GM18498 (cell line): ENCODE data around the gene PRKAR1B.

Experiments
- ATAC-seq: cut with Tn5 transposase; IDR thresholded peaks from one replicate; pipeline ENCODE4 v1.9.1; 2021; ENCODE audit warnings: mild to moderate bottlenecking, moderate library complexity; ENCODE audit not compliant: unreplicated experiment

Gene PRKAR1B

GRCh38 chr7:527723-528122 lies 199.4 kb downstream of the PRKAR1B start:
- no peak for ATAC-seq

DNA sequence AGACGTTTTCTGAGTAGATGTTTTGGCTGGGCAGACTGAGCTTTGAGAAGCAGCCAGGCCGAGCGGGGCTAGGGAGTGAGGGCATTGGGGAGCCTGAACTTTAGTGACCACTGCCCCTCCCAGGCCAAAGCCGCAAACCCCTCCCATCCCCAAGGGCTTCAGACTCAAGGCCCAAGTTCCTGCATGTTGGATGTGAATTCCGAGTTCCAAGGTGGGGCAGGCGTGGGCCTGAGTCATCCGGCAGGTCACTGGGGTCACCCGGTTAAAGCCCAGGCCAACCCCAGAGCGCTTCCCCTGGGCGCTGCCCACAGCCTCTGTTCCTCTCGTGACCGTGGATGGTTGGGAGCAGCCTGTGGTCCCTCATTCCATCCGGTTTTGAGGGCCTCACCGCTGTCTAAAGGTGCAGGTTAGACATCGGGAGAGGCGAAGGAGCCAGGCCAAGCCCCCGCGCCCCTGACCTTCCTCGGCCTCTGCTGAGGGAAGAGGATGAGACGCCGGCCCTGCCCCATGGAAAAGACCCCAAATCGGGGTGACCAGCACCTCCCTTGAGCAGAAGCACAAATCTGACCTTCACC lies 200.5 kb downstream of the PRKAR1B start:
- no peak for ATAC-seq

GRCh38 chr7:525740-526139 lies 201.3 kb downstream of the PRKAR1B start:
- no peak for ATAC-seq

GRCh38 chr7:524800-525199 lies 202.3 kb downstream of the PRKAR1B start:
- ATAC-seq, result no peak

GRCh38 chr7:523347-524336 lies 203.4 kb downstream of the PRKAR1B start:
- ATAC-seq, result no peak

DNA sequence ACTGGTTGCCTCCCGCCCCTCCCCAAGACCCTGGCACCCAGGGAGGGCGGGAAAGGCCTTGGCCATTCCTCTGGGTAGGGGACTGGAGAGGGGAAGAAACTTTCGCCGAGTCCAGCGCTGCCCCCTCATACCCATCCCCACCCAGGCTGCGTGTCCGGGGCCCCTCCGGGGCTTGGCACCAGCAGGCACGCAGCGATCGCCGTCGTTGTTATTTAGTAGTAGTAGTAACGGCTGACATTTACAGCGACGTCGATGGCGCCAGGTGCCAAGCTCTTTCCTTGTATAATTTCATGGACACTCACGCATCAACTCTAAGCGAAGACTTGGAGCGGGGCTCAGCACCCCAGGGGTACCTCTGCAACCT lies 204.1 kb downstream of the PRKAR1B start:
- no peak for ATAC-seq

DNA sequence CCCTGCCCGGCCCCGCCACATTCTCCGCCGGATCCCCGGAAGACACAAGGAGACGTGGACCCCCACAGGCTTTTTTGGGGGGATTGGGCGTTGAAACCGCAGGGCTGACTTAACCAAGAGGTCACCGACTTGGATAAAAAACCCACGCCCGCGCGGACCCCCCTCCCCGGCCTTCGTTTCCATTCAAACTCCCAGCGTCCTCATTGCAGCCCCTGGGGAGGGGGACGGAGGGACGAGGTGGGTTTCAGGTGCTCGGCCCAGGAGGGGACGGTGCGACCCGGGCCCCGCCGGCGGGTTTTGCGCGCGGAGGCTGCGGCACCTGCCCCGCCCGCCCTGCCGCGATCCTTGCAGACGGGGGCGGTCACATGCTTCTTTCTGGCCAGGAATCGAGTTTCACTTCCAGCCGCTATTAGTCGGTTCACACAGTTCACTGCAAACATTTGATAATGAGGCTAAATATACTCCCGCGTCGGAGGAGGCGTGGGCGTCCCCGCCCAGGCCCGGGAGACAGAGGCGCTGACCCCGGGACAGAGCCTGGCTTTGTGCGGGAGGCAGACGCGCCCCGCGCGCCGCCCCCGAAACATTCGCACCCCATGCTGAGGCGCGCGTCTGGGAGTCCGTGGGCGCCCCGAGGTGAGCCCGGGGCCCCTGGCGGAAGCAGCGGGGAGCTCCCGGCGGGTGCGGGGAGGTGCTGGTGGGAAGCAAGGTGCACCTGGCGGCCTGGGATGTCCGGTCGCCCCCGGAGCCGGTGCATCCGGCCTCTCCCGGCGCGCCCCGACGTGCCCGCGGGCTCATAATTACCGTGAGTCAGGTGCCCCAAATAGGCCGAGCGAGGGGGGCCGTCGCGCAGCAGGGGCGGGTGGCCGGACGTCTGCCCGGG lies 204.8 kb downstream of the PRKAR1B start:
- ATAC-seq, result no peak

DNA sequence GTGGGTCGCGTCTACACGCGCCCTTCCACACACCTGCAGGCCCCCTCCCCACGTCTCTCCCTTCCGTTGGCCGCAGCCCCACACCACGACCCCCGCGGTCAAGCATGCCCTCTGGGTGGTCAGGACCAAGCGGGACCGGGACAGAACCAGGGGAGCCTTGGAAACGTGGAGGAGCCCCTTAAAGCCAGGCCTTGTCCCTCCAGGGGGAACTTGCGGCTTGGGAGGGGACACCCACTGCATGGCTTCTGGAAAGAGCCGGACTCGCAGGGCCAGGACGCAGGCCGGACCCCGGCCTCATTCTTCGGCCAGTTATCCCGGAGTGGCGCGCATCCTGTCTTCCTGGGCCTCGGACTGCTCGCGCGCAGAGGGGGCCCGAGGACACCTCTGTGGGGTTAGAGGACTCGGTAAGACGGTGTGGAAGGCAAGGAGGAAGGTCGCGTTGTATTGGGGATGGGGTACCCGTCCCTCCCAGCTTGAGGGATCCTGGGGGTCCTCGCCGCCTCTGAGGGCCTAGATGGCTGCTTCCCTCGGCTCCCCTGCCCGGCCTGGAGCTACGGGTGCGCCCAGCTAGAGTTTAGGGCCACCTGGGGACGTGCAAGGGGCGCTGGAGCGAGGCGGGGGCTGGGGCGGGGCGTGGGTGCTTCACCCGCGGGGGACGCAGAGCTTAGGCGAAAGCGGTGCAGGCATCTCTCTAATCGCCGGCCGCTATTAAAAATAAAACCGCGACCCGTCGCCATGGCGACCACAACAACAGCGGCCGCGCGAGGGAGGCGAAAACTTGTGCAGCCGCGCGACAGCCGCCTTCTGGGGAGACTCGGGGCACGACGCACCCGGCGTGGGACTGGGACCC lies 205.6 kb downstream of the PRKAR1B start:
- no peak for ATAC-seq

GRCh38 chr7:520503-521161 lies 206.4 kb downstream of the PRKAR1B start:
- ATAC-seq, result no peak

GRCh38 chr7:519484-520390 lies 207.3 kb downstream of the PRKAR1B start, which contains the start of gene PDGFA:
TSS of gene PDGFA (minus strand) at chr7:519846. CDS start at chr7:519001, 845 bp downstream.
- no peak for ATAC-seq

DNA sequence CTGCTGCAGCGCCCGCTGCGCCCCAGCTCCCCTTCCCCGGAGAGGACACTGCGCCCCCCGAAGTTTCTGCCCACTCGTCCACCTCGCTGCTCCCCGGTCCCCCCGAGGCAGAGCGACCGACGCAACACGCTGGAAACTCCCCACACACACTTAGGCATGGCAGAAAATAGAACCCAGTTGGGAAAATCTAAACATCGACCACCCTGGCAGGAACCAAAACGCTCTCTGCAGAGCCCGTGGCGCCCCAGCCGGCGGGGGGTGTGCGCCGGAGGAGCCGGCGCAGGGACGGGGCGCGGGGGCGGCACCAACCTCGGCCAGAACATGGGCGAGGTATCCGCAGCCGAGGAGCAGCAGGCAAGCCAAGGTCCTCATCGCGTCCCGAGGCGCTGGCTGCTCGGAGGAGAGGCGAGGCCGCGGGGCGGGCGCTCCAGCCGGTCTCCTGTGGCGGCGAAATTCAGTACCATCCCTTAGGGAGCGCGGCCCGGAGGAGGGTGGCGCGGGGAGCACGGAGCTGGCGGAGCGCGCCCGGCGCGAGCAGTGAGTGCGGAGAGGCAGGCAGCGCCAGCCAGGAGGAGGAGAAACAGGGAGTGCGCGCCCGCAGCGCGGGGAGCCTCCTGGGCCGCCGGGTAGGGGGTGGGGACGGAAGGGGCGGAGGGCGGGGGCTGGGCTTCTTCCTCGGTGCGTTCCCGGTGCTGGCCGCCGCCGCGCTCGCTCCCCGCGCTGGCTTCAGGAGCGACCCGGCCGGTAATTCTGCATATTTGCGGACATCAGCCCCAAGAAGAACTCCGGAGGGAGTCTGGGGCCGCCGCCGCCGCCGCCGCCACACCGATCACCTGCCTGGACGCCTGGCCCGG lies 208.2 kb downstream of the PRKAR1B start:
- no peak for ATAC-seq

- ATAC-seq, result no peak
Measured at GRCh38 chr7:517774-518629, 209.1 kb downstream of the PRKAR1B start.

- no peak for ATAC-seq
Measured at GRCh38 chr7:516606-517456, 210.2 kb downstream of the PRKAR1B start.

DNA sequence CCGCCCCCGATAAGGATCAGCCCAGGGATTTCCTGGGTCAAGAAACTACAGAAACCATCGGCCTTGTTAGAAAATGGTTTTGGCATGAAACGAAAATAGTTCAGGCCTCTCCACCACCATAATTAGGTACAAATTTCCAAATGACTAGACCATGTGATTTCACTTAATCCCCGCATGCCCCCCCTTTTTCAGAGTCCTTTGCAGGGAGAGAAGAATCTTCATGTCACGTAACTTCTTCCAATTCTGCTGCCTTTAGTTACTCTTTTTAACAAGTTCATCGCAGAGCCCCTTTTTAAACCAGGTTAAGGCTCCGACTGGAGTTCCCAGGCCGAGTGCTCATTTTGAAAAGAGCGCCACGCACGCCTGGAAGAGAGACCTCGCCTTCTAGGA lies 210.9 kb downstream of the PRKAR1B start:
- ATAC-seq, result no peak

GRCh38 chr7:515628-516027 lies 211.5 kb downstream of the PRKAR1B start:
- no peak for ATAC-seq
